ENCODE data around the gene ZNHIT1.

Gene ZNHIT1

DNA sequence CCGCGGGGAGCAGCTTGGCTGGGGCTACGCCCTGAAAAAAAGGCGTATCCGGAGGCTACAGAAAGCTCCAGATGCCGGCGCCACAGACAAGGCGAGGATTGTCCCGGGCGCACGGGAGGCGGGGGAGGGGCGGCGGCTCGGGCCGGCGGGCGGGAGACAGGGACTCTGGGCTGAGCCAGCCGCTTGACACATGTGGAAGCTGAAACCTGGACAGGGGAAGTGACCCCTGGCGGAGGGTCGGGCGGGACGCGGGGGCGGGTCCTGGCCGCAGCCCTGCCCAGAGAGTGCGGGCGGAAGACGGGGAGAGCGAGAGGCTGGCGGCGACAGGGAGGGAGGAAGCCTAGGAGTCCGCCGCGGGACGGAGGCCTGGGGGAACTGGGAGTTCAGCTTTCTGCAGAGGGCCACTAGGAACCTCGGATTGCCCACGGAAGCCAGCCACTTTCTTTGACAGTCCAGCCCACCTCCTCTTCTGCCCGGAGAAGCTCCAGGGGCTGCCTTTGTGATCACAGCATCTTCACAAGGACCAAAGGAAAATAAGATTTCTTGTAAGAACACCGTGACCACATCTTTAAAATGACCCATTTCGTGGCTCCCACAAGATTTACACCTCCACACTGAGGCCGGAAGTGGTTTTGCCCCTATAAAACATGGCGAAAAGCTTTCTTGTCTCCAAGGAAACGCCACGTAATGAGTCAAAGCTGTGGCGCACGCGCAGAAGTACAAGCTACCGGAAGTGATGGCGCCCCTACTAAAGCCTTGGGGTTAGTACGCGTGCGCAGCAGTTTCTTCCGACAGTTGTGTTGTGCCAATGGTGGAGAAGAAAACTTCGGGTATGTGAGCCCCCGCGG, at the start of gene ZNHIT1, which contains the start of gene PLOD3:
ZNHIT1 (plus strand) TSS at position 778 of the 848 bp plus-strand sequence; CDS start at position 809, 31 bp downstream.
PLOD3 (minus strand) TSS at position 194 of the 848 bp plus-strand sequence. CDS start 307 bp downstream, outside the sequence.
- DNase-seq = peak; percentile 91 to 97

DNA sequence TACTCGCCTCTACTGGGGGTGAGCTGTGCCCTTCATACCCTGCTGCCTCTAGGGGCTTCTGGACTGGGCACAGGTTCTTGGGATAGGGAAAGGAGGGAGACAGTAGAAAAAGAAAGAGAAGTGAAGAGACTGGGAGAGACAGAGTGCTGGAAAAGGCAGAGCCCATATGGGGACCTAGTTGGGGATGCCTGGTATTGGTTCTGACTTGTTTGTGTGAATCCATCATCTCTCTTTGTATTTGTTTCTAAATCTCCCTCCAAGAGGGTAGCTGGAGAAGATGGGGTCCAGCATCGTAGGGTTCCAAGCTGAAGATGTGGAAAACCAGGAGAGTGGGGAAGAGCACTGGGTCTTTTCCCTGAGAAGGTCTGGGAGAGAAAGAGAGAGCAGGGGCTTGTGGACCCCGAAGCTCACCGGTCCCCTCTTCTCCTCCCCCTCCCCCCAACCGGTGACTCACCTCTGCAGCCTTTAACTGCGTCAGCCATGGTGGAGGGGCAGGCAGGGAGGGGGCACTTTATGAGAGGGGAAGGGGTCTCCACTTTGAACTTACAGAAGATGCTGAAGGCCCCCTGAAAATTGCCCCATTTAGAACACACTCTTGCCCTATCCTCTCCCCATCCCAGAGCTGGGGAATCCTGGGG, 49.4 kb upstream of the ZNHIT1 start:
- DNase-seq = no peak

DNA sequence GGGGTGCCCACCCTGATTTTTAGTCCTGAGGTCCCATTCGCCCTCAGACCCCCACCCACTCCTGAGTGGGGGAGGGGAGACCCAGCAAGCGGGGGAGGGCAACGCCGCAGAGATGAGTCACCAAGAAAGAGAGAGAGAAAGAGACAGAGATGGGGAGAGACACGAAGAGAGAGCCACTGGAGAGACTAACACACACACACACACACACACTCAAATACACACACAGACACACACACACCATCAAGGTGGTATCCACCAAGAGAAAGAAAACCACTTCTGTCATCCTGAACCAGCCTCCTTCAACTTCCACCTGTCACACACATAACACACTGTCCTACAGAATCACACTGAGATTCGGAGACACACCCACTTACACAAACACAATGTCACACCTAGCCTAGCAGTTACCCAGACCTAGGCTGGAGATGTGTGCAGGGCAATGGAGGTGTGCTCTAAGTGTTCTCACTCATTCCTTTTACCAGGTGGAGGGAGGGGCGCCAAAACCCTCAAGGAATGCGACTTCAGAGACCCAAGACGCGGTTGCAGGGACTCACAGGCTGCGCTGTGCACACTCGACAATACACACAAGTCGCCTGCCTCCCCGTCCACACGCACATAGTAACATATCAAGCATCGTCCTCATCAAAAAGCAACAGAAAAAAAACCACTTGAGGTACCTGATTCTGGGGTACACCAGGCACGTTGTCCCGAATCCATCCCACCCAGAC, 48.7 kb upstream of the ZNHIT1 start:
- DNase-seq = no peak

DNA sequence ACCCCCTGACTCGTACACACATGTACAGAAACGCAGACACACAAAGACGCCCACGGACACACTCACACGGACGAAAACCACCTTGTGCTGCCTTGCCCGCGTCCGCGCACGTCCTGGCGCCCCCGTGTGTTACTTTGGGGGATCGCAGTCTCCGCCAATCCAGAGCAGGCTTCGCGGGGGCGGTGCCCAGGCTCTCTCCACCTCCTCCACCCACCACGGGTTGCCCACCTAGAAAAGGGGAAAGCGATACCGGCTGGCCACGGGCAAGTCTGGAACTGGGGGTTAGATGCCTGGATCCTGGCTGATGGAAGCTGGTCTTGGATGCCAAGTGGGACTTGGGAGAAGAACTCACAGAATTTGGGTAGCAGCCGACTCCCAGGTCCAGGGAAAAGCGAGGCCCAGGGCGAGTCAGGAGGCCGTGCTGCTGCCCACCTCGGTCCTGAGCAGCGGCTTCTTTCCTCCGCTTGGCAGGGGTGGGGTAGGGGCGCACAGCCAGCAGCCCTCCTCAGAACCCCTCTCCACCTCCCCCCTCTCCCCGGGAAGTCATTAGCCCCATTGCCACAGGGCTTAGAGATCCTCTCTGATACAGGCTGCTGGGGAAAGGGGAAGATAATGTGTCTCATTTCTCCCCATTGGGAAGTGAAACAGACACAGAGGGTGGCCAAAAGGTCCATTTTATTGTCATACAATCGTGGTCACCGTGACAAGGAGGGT, 48.0 kb upstream of the ZNHIT1 start:
- peak in 1 of 2 experiments; percentile 51 for DNase-seq

DNA sequence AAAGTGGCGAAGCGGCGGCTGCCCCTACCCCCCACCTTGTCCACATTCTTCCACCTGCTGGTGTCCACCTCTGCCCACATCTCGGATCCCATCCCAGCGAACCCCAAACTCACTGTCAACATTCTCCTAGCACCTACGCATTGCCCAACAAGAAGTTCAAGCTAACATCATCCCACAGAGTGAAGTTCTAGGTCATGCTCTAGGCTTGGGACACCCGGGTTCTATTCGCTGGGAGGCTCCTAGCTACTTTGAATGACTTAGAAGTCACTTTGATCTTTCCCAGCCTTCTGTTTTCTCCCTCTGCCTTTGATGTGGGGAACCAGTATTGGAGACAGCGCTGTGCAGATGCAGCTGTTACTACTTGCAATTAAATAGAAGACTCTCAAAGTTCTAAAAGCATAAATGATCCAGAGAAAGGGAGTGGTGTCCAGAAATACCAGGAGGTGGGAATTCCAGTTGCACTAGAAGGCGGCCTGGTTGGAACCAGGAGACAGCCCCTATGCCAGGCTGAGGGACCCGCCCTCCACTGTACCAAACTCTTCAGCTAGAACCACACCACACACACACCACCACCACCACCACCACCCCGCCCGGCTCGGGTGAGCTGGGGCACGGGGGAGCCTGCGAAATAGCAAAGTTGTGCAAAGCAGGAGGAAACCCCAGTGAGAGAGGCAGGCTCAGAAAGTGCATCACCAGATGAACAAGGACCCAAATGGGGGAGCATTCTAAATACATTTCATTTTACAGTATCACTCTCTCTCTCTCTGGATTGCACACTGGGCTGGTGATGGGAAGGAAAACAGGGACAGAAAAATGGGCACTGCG, 47.1 kb upstream of the ZNHIT1 start:
- DNase-seq = no peak

DNA sequence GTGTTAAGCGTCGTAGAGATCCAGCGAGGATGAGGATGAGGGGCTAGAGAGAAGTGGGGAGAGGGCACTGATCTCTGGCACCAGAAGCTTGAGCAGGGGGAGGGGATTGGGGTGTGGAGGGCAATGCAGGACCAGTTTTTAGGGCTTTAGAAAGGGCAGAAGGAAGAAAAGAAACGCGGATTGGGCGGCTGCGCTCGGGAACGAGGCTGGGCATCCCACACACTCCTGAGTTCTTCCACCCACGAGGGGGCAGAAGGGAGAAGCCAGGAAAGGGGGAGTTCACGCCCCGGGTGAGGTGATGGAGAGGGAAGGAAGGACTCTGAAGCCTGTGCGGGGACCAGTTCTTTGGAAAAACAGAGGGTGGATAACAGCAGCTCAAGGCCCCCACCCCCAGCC, 46.5 kb upstream of the ZNHIT1 start:
- DNase-seq = no peak

DNA sequence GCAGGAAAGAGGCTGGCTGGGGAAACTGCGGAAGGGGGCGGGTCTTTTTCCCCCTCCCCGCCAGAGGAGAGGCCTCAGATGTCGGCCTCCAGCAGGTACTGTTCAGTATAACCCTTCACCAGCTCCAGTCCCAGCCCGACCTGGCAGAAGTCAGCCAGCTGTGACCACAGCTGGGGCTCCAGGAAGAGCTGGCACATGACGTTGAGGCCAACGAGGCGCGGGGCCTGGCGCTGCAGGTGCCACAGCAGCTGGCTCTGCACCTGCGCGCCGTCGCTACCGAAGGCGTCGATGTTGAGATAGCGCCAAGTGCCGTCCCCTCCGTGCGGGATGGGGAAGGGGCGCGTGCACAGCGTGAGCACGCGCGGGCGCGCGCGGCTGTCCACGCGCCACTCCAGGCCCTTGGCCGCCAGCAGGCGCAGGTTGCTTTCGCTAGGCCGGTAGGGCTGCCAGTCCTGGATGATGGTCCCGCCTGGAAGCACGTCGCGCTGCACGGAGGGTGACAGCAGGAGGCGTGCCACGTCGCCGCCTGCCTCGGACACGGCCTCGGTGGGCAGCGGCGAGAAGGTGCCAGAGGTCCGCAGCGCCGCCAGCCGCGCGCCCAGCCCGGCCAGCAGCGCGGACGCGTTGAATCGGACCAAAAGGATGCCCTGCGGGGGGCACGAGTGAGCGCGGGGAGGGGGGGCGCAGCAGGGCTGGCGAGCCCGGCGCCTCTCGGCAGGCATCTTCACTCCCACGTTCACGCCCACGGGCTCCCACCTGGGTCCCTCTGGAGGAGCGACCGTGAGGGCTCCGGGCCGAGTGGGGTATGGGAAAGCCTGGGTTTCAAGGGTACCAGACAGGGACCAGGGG, 45.7 kb upstream of the ZNHIT1 start:
- no peak for DNase-seq

DNA sequence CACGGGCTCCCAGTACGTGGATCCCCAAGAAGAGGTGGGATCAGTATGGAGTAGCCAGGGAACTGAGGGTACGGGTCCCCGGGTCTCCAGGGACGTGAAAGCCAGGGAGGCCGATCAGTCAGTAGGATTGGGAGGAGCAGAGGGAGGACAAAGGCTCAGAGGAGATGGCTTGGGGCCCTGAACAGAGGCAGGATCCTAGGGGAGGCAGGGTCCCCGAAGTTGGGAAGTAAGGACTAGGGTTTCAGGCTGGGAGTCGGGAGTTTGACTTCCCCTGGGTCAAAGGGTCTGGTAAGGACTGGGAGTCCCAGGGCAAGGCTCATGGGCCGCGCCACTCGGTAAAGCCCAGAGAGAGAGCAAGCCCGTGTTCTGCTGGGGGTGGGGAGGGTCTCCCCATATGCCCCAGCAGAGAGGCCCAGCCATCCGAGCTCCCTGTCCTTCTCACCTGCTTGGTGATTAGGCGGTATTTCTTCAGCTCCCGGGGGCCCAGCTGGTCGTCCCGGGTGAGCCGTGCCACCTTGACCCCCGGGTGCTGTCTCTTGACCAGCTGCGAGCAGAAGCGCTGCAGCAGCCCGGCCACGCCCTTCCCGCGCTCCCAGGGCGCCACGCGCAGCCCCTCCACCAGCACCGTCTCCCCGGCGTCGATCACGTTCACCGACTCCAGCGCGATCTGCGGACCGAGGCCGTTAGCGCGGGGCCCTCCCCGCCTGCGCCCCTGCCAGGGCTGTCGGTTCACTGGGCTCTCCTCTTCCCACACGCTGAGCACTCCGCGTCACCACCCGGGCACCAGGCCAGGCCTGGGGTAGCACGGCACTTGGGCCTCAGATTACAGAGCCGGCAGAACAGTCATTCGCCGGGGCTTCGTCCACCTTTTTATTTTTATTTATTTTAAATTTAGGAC, 44.9 kb upstream of the ZNHIT1 start:
- DNase-seq = no peak

DNA sequence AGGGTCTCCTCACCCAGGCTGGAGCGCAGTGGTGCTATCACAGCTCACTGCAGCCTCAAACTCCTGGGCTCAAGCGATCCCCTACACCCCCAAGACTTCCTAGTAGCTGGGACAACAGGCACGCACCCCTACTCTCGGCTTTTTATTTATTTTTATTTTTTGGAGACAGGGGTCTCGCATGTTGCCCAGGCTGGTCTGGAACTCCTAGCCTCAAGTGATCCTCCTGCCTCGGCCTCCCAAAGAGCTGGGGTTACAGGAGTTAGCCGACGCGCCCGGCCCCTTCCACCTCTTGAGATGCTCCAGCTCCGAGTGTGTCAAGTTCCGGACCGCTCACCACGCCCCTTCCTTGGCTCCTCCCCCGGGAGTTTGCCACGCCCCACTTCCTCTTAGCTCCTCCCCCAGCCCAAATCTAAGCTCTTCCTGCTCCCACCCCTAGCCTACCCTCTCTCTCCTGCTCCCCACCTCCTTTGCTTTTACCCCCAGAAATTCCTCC, 44.2 kb upstream of the ZNHIT1 start:
- DNase-seq = no peak

DNA sequence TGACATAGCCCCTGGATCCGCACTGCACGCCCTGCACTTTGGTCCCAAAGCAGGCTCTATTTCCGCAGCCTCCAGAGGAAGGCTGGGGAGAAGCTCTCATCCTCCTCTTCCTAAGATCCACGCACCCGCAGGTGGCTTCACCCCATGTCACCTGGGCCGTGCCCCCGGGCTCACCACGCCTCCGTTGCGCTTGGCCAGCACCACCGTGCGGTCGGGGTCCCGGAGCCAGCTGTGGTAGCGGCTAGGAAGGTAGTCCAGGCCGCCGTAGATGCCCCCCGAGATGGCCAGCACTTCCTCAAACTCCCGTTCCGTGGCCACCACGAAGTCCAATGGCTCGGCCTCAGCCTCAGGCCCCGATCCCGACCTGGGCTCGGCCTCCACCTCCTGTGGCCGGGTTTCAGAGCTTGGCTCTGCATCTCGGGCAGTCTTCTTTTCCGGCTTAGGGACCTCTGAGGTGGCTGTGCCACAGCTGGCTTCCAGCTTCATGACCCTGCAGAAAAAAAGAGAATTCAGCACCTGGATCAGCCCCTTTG, 43.6 kb upstream of the ZNHIT1 start:
- DNase-seq = no peak

DNA sequence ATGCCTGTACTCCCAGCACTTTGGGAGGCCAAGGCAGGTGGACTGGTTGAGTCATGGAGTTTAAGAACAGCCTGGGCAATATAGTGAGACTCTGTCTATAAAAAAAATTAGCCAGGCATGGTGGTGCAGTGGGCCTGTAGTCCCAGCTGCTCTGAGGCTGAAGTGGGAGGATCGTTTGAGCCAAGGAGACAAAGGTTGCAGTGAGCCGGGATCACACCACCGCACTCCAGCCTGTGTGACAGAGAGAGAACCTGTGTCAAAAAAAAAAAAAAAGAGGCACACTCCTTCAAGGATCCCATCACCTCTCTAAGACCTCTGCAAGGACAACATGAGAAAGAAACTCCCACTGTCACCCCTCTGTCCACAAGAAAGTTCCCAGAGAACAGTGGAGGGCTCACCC, 42.3 kb upstream of the ZNHIT1 start:
- DNase-seq = no peak

DNA sequence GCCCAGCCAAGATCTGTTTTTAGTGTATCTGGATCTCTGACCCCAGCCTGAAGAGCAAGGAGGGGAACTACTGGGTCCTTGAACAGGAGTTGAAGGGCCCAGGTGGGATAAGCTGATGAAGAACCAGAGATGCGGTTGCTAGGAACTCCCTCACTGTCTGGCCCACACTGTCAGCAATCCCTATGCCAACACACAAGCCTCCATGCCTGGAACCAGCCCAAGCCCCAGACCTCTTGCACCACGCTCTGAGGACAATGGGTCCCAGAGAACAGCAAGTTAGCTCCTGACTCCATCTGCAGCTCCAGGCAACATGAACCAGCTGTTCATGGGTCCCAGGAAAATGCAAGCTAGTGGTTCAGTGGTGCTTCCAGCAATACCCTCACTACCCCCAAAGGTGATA, 40.3 kb upstream of the ZNHIT1 start:
- no peak for DNase-seq

DNA sequence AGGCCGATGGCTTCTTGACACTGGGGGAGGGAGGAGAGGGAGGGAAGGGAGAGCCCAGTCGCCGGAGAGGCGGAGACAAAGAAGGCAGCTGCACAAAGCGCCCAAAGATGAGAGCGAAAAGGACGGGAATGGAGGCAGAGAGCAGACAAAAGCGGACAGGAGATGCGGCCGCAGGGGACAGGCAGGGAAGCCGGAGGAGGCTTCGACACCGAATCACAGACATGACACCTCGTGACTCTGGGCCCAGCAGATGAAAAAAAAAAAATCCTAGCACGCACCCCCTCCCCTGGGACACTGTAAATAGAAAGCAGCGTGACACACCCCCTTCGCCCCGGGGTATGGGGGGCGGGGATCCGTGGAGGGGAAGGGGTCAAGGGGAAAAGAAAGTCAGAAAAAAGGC, 38.8 kb upstream of the ZNHIT1 start:
- DNase-seq = no peak

DNA sequence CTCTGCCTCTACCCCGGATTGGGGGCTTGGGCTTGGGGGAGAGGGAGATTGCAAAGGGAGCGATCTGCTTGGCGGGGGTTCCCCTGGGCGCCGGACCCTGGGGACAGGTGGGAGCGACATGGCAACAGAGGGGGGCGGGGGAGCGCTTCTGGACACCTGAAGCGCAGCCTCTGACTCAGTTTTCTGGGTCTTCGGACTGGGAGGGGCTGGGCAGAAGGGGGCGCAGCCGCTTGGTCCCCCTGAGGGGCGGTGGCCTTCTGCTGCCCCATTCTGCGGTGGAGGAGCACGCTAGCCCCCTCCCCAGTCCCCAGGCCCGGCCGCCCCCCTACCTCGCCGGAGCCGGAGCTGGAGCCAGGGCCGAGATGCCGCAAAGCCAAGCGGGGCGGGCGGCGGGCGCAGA, 38.3 kb upstream of the ZNHIT1 start:
- DNase-seq = no peak

DNA sequence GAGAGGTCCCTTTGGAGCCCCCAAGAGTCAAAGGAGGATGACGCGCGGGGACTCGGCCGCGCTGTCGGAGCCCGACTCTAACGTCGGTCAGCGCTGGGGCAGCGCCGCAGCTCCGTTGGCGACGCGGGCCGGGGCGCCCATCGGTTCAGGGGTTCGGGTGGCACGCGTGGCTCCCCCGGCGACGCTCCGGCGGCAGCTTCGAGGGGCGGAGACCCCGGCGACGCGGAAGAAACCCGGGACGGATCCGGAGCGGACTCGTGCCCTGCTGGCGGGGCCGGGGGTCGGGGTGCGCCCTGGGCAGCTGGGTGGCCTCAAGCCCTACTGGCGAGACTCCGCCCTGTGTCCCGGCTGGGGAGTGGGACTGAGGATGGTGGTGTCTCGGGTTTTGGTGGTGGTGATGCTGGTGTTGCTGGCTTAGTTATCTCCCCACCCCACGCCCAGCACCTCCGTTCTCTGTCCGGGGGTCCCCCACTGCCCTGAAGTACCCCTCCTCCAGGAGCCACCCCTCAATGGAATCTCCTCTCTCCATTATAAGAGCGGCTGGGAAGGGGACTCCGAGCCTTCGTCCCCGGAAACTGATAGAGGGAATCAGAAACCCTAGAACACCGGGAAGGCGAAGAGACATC, 37.7 kb upstream of the ZNHIT1 start, which contains the start of gene NAT16:
NAT16 (minus strand) TSS at position 164 of the 626 bp plus-strand sequence. CDS start 5,486 bp downstream, outside the sequence.
- no peak for DNase-seq

DNA sequence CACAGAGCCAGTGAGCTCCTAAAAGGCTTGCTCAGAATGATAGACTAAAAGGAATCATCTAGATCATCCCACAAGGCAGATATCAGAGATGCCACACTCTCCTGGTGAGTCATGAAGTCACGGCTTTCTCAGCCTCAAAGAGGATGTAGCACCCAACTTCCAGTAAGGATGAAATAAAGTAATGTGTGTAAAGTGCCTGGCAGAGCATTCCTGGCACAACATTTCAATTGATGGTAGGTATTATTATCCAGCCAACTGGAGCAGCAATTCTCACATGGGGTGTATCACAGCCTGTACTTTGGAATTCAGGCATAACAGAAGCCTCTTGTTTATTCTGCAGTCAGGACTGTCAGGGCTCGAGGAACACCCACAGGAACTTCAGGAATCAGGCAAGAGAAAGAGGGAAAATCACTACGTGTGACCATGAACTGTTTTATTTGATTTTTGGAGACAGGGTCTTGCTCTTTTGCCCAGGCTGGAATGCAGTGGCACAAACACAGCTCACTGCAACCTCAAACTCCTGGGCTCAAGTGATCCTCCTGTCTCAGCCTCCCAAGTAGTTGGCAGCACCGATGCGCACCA, 32.6 kb upstream of the ZNHIT1 start:
- peak in 1 of 2 experiments; percentile 50 for DNase-seq

DNA sequence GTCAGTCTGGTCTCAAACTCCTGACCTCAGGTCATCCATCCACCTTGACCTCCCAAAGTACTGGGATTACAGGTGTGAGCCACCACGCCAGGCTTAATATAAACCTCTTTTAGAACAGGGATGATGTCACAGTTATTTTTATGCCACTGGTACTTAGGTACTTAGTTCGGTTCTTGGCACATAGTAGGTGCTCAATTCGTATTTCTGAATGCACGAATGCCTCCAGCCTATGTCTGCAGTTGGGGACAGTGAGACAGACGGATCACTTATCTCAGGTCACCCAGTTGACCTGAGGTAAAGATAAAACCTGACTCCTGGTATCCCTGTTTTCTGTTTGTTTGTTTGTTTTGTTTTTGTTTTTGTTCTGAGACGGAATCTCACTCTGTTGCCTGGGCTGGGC, 31.8 kb upstream of the ZNHIT1 start:
- DNase-seq = no peak

DNA sequence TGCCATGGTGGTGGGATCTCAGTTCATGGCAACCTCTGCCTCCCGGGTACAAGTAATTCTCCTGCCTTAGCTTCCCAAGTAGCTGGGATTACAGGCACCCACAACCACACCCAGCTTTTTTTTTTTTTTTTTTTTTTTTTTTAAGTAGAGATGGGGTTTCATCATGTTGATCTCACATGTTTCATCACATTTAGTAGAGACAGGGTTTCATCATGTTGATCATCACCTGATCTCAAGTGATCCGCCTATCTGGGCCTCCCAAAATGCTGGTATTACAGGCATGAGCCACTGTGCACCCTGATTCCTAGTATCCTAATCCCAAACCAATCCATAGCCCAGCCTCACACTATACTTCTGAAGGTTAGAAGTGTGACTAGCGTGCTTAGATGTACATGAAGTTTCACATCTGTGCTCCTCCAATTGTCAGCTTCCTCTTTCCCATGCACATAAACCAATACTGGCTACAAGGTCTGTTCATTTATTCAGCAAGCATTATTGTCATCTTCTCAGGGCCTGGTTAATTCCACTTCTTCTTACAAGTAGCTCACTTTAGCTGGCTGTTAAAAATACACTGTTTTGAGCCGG, 31.0 kb upstream of the ZNHIT1 start:
- DNase-seq = no peak

Measured in SW 1271 (cell line).